ENCODE measurements around the gene ACP5.
A peak's percentile ranks its signal among the peaks of the same experiment; 100 is the strongest.

ACP5 gene

GRCh38 chr19:11587302-11587974, 10.0 kb upstream of the ACP5 start:
- Histone ChIP-seq H3K4ac (ENCODE audit: low read length) (no peak overlapping the region), H3K9me3 (replicated peaks in 1 of 2; ENCODE audit: control insufficient read depth in 2 of 2, insufficient read depth in 1 of 2, low read depth in 1 of 2, low read length in 2 of 2) (no peaks in the 10 kb centered on the region), H3K36me3 (replicated peaks in 1 of 2; ENCODE audit: control insufficient read depth in 2 of 2, insufficient read depth in 2 of 2, low read length in 2 of 2) (no peaks in the 10 kb centered on the region), H4K8ac (ENCODE audit: low read depth, low read length) (no peak overlapping the region), H3K27me3 (ENCODE audit: control insufficient read depth in 3 of 3, insufficient read depth in 3 of 3, low read depth in 1 of 3, low read length in 3 of 3) (no peaks in the 10 kb centered on the region), H3K18ac (ENCODE audit: low read length) (no peak overlapping the region), H2BK15ac (ENCODE audit: low read length) (no peak overlapping the region), H4K91ac (ENCODE audit: low read depth, low read length, poor library complexity) (no peak overlapping the region), H2BK5ac (ENCODE audit: low read length) (no peak overlapping the region), H3K9ac (ENCODE audit: low read depth, low read length, poor library complexity) (no peak overlapping the region), H2AFZ (ENCODE audit: low read length) (peak overlapping the region; percentile 82), H2BK12ac (ENCODE audit: low read length) (no peak overlapping the region), H2AK5ac (ENCODE audit: low read depth, low read length) (peak overlapping the region; percentile 63), H3K4me2 (ENCODE audit: insufficient read depth, low read length, poor library complexity, severe bottlenecking) (no peak overlapping the region), H3K27ac (replicated peaks; ENCODE audit: low read length) (no peak overlapping the region), H3K4me1 (ENCODE audit: control insufficient read depth in 2 of 2, insufficient read depth in 1 of 2, low read depth in 1 of 2, low read length in 2 of 2) (no peaks in the 10 kb centered on the region), H2BK120ac (ENCODE audit: low read depth, low read length) (no peak overlapping the region), H3K14ac (ENCODE audit: low read length) (no peak overlapping the region), H3K4me3 (ENCODE audit: low read length in 2 of 2) (no peak overlapping the region), H3K79me1 (ENCODE audit: low read depth, low read length) (no peaks in the 10 kb centered on the region), H3K23ac (ENCODE audit: low read depth, low read length, poor library complexity) (no peak overlapping the region)
- DNase-seq (ENCODE audit: low spot score), result peak; percentile 56
- WGBS, 2 donors (ENCODE audit: extremely low coverage in 2 of 2, insufficient read length in 2 of 2, insufficient replicate concordance in 1 of 2), result no CpG with 5 or more reads among the region's 7 CpGs

GRCh38 chr19:11586331-11586730, 8.9 kb upstream of the ACP5 start:
- DNase-seq (ENCODE audit: low spot score), result no peak
- no peak overlapping the region for H3K27ac ChIP-seq (replicated peaks; ENCODE audit: low read length)
- H3K36me3 ChIP-seq (replicated peaks in 1 of 2; ENCODE audit: control insufficient read depth in 2 of 2, insufficient read depth in 2 of 2, low read length in 2 of 2), result no peaks in the 10 kb centered on the region
- H3K18ac ChIP-seq (ENCODE audit: low read length), result no peak overlapping the region
- no peaks in the 10 kb centered on the region for H3K4me1 ChIP-seq (ENCODE audit: control insufficient read depth in 2 of 2, insufficient read depth in 1 of 2, low read depth in 1 of 2, low read length in 2 of 2)
- H3K4me3 ChIP-seq (ENCODE audit: low read length in 2 of 2), result no peak overlapping the region
- no peak overlapping the region for H3K23ac ChIP-seq (ENCODE audit: low read depth, low read length, poor library complexity)
- H4K8ac ChIP-seq (ENCODE audit: low read depth, low read length), result no peak overlapping the region
- no peak overlapping the region for H2BK12ac ChIP-seq (ENCODE audit: low read length)
- H3K4me2 ChIP-seq (ENCODE audit: insufficient read depth, low read length, poor library complexity, severe bottlenecking), result no peak overlapping the region
- H3K9me3 ChIP-seq (replicated peaks in 1 of 2; ENCODE audit: control insufficient read depth in 2 of 2, insufficient read depth in 1 of 2, low read depth in 1 of 2, low read length in 2 of 2), result no peaks in the 10 kb centered on the region
- H2AK5ac ChIP-seq (ENCODE audit: low read depth, low read length), result no peak overlapping the region
- no peak overlapping the region for H3K4ac ChIP-seq (ENCODE audit: low read length)
- no peak overlapping the region for H2AFZ ChIP-seq (ENCODE audit: low read length)
- H2BK5ac ChIP-seq (ENCODE audit: low read length), result no peak overlapping the region
- H3K79me1 ChIP-seq (ENCODE audit: low read depth, low read length), result no peaks in the 10 kb centered on the region
- no peak overlapping the region for H2BK15ac ChIP-seq (ENCODE audit: low read length)
- no peak overlapping the region for H2BK120ac ChIP-seq (ENCODE audit: low read depth, low read length)
- no peaks in the 10 kb centered on the region for H3K27me3 ChIP-seq (ENCODE audit: control insufficient read depth in 3 of 3, insufficient read depth in 3 of 3, low read depth in 1 of 3, low read length in 3 of 3)
- H4K91ac ChIP-seq (ENCODE audit: low read depth, low read length, poor library complexity), result no peak overlapping the region
- H3K9ac ChIP-seq (ENCODE audit: low read depth, low read length, poor library complexity), result no peak overlapping the region
- no peak overlapping the region for H3K14ac ChIP-seq (ENCODE audit: low read length)
- no CpG with 5 or more reads among the region's 6 CpGs for whole genome bisulfite sequencing, 2 donors (ENCODE audit: extremely low coverage in 2 of 2, insufficient read length in 2 of 2, insufficient replicate concordance in 1 of 2)

- no peak overlapping the region for H2AFZ ChIP-seq (ENCODE audit: low read length)
- H2BK12ac ChIP-seq (ENCODE audit: low read length), result no peak overlapping the region
- no peak overlapping the region for H3K4me2 ChIP-seq (ENCODE audit: insufficient read depth, low read length, poor library complexity, severe bottlenecking)
- no peak overlapping the region for H3K18ac ChIP-seq (ENCODE audit: low read length)
- WGBS, 2 donors (ENCODE audit: extremely low coverage in 2 of 2, insufficient read length in 2 of 2, insufficient replicate concordance in 1 of 2), result no CpG with 5 or more reads among the region's 3 CpGs
- no peak overlapping the region for H2BK120ac ChIP-seq (ENCODE audit: low read depth, low read length)
- no peak overlapping the region for H4K91ac ChIP-seq (ENCODE audit: low read depth, low read length, poor library complexity)
- H3K27me3 ChIP-seq (ENCODE audit: control insufficient read depth in 3 of 3, insufficient read depth in 3 of 3, low read depth in 1 of 3, low read length in 3 of 3), result peaks cover 0 to 14% (median 5%) of the 10 kb centered on the region in 3 experiments
- DNase-seq (ENCODE audit: low spot score), result no peak
- no peak overlapping the region for H4K8ac ChIP-seq (ENCODE audit: low read depth, low read length)
- H3K4me1 ChIP-seq (ENCODE audit: control insufficient read depth in 2 of 2, insufficient read depth in 1 of 2, low read depth in 1 of 2, low read length in 2 of 2), result peaks cover 6 to 9% of the 10 kb centered on the region in 2 donors
- peaks cover 0 to 2% of the 10 kb centered on the region in 2 donors for H3K9me3 ChIP-seq (replicated peaks in 1 of 2; ENCODE audit: control insufficient read depth in 2 of 2, insufficient read depth in 1 of 2, low read depth in 1 of 2, low read length in 2 of 2)
- no peak overlapping the region for H3K9ac ChIP-seq (ENCODE audit: low read depth, low read length, poor library complexity)
- no peak overlapping the region for H3K14ac ChIP-seq (ENCODE audit: low read length)
- no peak overlapping the region for H3K4me3 ChIP-seq (ENCODE audit: low read length in 2 of 2)
- H3K23ac ChIP-seq (ENCODE audit: low read depth, low read length, poor library complexity), result no peak overlapping the region
- H2AK5ac ChIP-seq (ENCODE audit: low read depth, low read length), result no peak overlapping the region
- H3K36me3 ChIP-seq (replicated peaks in 1 of 2; ENCODE audit: control insufficient read depth in 2 of 2, insufficient read depth in 2 of 2, low read length in 2 of 2), result no peaks in the 10 kb centered on the region
- H3K4ac ChIP-seq (ENCODE audit: low read length), result no peak overlapping the region
- no peaks in the 10 kb centered on the region for H3K79me1 ChIP-seq (ENCODE audit: low read depth, low read length)
- no peak overlapping the region for H2BK5ac ChIP-seq (ENCODE audit: low read length)
- H2BK15ac ChIP-seq (ENCODE audit: low read length), result no peak overlapping the region
- H3K27ac ChIP-seq (replicated peaks; ENCODE audit: low read length), result no peak overlapping the region
Observed at GRCh38 chr19:11581740-11582139, 4.3 kb upstream of the ACP5 start.

- H2BK120ac ChIP-seq (ENCODE audit: low read depth, low read length), result no peak overlapping the region
- DNase-seq (ENCODE audit: low spot score), result no peak
- WGBS, 2 donors (ENCODE audit: extremely low coverage in 2 of 2, insufficient read length in 2 of 2, insufficient replicate concordance in 1 of 2), result no CpG with 5 or more reads among the region's 4 CpGs
Observed at GRCh38 chr19:11580116-11580515, 2.7 kb upstream of the ACP5 start.

More at GRCh38 chr19:11580116-11580515, 2.7 kb upstream of the ACP5 start:
- Histone ChIP-seq H3K18ac (ENCODE audit: low read length) (no peak overlapping the region), H3K4me1 (ENCODE audit: control insufficient read depth in 2 of 2, insufficient read depth in 1 of 2, low read depth in 1 of 2, low read length in 2 of 2) (peaks cover 6 to 9% of the 10 kb centered on the region in 2 donors), H3K14ac (ENCODE audit: low read length) (no peak overlapping the region), H2BK15ac (ENCODE audit: low read length) (no peak overlapping the region), H3K9ac (ENCODE audit: low read depth, low read length, poor library complexity) (no peak overlapping the region), H3K27ac (replicated peaks; ENCODE audit: low read length) (no peak overlapping the region), H3K23ac (ENCODE audit: low read depth, low read length, poor library complexity) (no peak overlapping the region), H3K4ac (ENCODE audit: low read length) (no peak overlapping the region), H4K91ac (ENCODE audit: low read depth, low read length, poor library complexity) (no peak overlapping the region), H3K27me3 (ENCODE audit: control insufficient read depth in 3 of 3, insufficient read depth in 3 of 3, low read depth in 1 of 3, low read length in 3 of 3) (peaks cover 0 to 14% (median 5%) of the 10 kb centered on the region in 3 experiments), H3K4me2 (ENCODE audit: insufficient read depth, low read length, poor library complexity, severe bottlenecking) (no peak overlapping the region), H2AK5ac (ENCODE audit: low read depth, low read length) (no peak overlapping the region), H3K79me1 (ENCODE audit: low read depth, low read length) (no peaks in the 10 kb centered on the region), H3K4me3 (ENCODE audit: low read length in 2 of 2) (no peak overlapping the region), H3K36me3 (replicated peaks in 1 of 2; ENCODE audit: control insufficient read depth in 2 of 2, insufficient read depth in 2 of 2, low read length in 2 of 2) (no peaks in the 10 kb centered on the region), H2BK5ac (ENCODE audit: low read length) (no peak overlapping the region), H3K9me3 (replicated peaks in 1 of 2; ENCODE audit: control insufficient read depth in 2 of 2, insufficient read depth in 1 of 2, low read depth in 1 of 2, low read length in 2 of 2) (peaks cover 0 to 2% of the 10 kb centered on the region in 2 donors), H2AFZ (ENCODE audit: low read length) (no peak overlapping the region), H4K8ac (ENCODE audit: low read depth, low read length) (no peak overlapping the region), H2BK12ac (ENCODE audit: low read length) (no peak overlapping the region)

All from neuronal stem cell (in vitro differentiated cells).